HG03521 (cell line): ENCODE results near the gene LGALS9C.
"Not testable (repeated sequence)": the region's sequence is repeated elsewhere in the genome, so short reads cannot be mapped to it uniquely, and the experiment has no call there.

ENCODE experiments used
- ATAC-seq: cut with Tn5 transposase; IDR thresholded peaks from one replicate; pipeline ENCODE4 v1.9.1; 2021; ENCODE audit warnings: mild to moderate bottlenecking, moderate library complexity; ENCODE audit not compliant: unreplicated experiment

LGALS9C gene

GRCh38 chr17:18527354-18527753 is 50.8 kb downstream of the LGALS9C start:
- ATAC-seq: not testable (repeated sequence)

GRCh38 chr17:18528435-18528834 is 51.8 kb downstream of the LGALS9C start:
- not testable (repeated sequence) for ATAC-seq

- not testable (repeated sequence) for ATAC-seq
Observed at GRCh38 chr17:18528899-18529500, 52.4 kb downstream of the LGALS9C start.

- not testable (repeated sequence) for ATAC-seq
Observed at GRCh38 chr17:18530405-18530804, 53.8 kb downstream of the LGALS9C start.

GRCh38 chr17:18542234-18542633 is 65.6 kb downstream of the LGALS9C start:
- ATAC-seq: not testable (repeated sequence)

GRCh38 chr17:18542907-18543306 is 66.3 kb downstream of the LGALS9C start:
- not testable (repeated sequence) for ATAC-seq
